Measurements from ENCODE around the gene CCNK. TPM values are rescaled to one million over a fixed set of nuclear protein-coding genes. Genes with fewer than 3 reads are reported as not detected.

CCNK gene
- total RNA-seq, 1 experiment from 2014 or later = 19.0 TPM

- BruUV-seq (replicated peaks) = no TSS peak
- no peaks in the 10 kb centered on the region for H4K20me1 ChIP-seq (ENCODE audit: insufficient read depth)
- CTCF ChIA-PET = interaction anchor here (0.7 kb wide), 1 partner anchor 11 kb away, joined by 7 read pairs; no protein-coding TSS in a partner anchor
- H3F3A ChIP-seq (ENCODE audit: insufficient read depth, low read depth) = no peaks in the 10 kb centered on the region
- no peak overlapping the region for H3K4me3 ChIP-seq
- POLR2A ChIA-PET (ENCODE audit: unreplicated experiment) = interaction anchor here (0.5 kb wide), 1 partner anchor 40 kb away, joined by 3 read pairs; no protein-coding TSS in a partner anchor
- H3K4me2 ChIP-seq = no peak overlapping the region
- intact Hi-C loops (cut with micrococcal nuclease; ENCODE audit: unreplicated experiment) = loop anchor here (2.0 kb wide), 1 partner anchor 109 kb away; no protein-coding TSS in a partner anchor
- H3K27me3 ChIP-seq (ENCODE audit: insufficient read depth, low read depth) = no peaks in the 10 kb centered on the region
- H3K79me2 ChIP-seq (ENCODE audit: low read depth) = no peaks in the 10 kb centered on the region
- no peak overlapping the region for H3K27ac ChIP-seq
- no peaks in the 10 kb centered on the region for H3K36me3 ChIP-seq (ENCODE audit: low read depth)
- no peak for TF ChIP-seq CTCF (conservative IDR thresholded peaks at IDR 0.05)
- no peak for TF ChIP-seq EZH2 (IDR thresholded peaks at IDR 0.05; ENCODE audit: low read depth)
- no peaks in the 10 kb centered on the region for H3K4me1 ChIP-seq (replicated peaks; ENCODE audit: insufficient read depth)
- H3K9me2 ChIP-seq (ENCODE audit: insufficient read depth) = no peaks in the 10 kb centered on the region
- DNase-seq = no peak
- no peaks in the 10 kb centered on the region for H3K9me3 ChIP-seq (ENCODE audit: insufficient read depth, low read depth)
- H2AFZ ChIP-seq = no peak overlapping the region
These were observed 38.2 kb downstream of the CCNK start for GRCh38 chr14:99519347-99519881.

GRCh38 chr14:99519931-99520421, 38.8 kb downstream of the CCNK start:
- intact Hi-C loops (cut with micrococcal nuclease; ENCODE audit: unreplicated experiment) = loop anchor here (2.0 to 5.0 kb wide), 2 partner anchors 42 to 109 kb away; no protein-coding TSS in a partner anchor

GRCh38 chr14:99520571-99521081, 39.4 kb downstream of the CCNK start:
- no TSS peak for BruUV-seq (replicated peaks)
- intact Hi-C loops (cut with micrococcal nuclease; ENCODE audit: unreplicated experiment) = loop anchor here (5.0 kb wide), 1 partner anchor 42 kb away; no protein-coding TSS in a partner anchor
- no peak overlapping the region for H3K4me2 ChIP-seq
- no peak overlapping the region for H3K4me3 ChIP-seq
- no peaks in the 10 kb centered on the region for H3K27me3 ChIP-seq (ENCODE audit: insufficient read depth, low read depth)
- H3F3A ChIP-seq (ENCODE audit: insufficient read depth, low read depth) = no peaks in the 10 kb centered on the region
- H4K20me1 ChIP-seq (ENCODE audit: insufficient read depth) = no peaks in the 10 kb centered on the region
- no peaks in the 10 kb centered on the region for H3K4me1 ChIP-seq (replicated peaks; ENCODE audit: insufficient read depth)
- no peak for TF ChIP-seq CTCF (conservative IDR thresholded peaks at IDR 0.05)
- no peak overlapping the region for H2AFZ ChIP-seq
- CTCF ChIA-PET = no interaction called here
- H3K36me3 ChIP-seq (ENCODE audit: low read depth) = no peaks in the 10 kb centered on the region
- POLR2A ChIA-PET (ENCODE audit: unreplicated experiment) = no interaction called here
- no peaks in the 10 kb centered on the region for H3K79me2 ChIP-seq (ENCODE audit: low read depth)
- H3K9me3 ChIP-seq (ENCODE audit: insufficient read depth, low read depth) = no peaks in the 10 kb centered on the region
- no peak overlapping the region for H3K27ac ChIP-seq
- no peaks in the 10 kb centered on the region for H3K9me2 ChIP-seq (ENCODE audit: insufficient read depth)
- no peak for DNase-seq

More at GRCh38 chr14:99519931-99520421, 38.8 kb downstream of the CCNK start:
- no peak for DNase-seq
- no peak for TF ChIP-seq EZH2 (IDR thresholded peaks at IDR 0.05; ENCODE audit: low read depth)
- no peak for TF ChIP-seq CTCF (conservative IDR thresholded peaks at IDR 0.05)
- H3K27me3 ChIP-seq (ENCODE audit: insufficient read depth, low read depth) = no peaks in the 10 kb centered on the region
- no peaks in the 10 kb centered on the region for H3K36me3 ChIP-seq (ENCODE audit: low read depth)
- CTCF ChIA-PET = no interaction called here
- no TSS peak for BruUV-seq (replicated peaks)
- H3F3A ChIP-seq (ENCODE audit: insufficient read depth, low read depth) = no peaks in the 10 kb centered on the region
- H3K4me2 ChIP-seq = no peak overlapping the region
- H3K27ac ChIP-seq = no peak overlapping the region
- H3K9me2 ChIP-seq (ENCODE audit: insufficient read depth) = no peaks in the 10 kb centered on the region
- no peak overlapping the region for H3K4me3 ChIP-seq
- no peaks in the 10 kb centered on the region for H3K4me1 ChIP-seq (replicated peaks; ENCODE audit: insufficient read depth)
- POLR2A ChIA-PET (ENCODE audit: unreplicated experiment) = no interaction called here
- no peak overlapping the region for H2AFZ ChIP-seq
- no peaks in the 10 kb centered on the region for H3K9me3 ChIP-seq (ENCODE audit: insufficient read depth, low read depth)
- no peaks in the 10 kb centered on the region for H4K20me1 ChIP-seq (ENCODE audit: insufficient read depth)
- H3K79me2 ChIP-seq (ENCODE audit: low read depth) = no peaks in the 10 kb centered on the region
